ENCODE data around the gene EEF2K. TPM values are rescaled to one million over a fixed set of nuclear protein-coding genes. Genes with fewer than 3 reads are reported as not detected.

The EEF2K gene
- total RNA-seq, 1 experiment from 2014 or later, result 9.1 TPM

GRCh38 chr16:22202261-22202637 lies 3.8 kb upstream of the EEF2K start:
- no peak overlapping the region for H3K4me2 ChIP-seq (ENCODE audit: low read length)
- no peaks in the 10 kb centered on the region for H3K27me3 ChIP-seq (ENCODE audit: low read length)
- H3K4me1 ChIP-seq (ENCODE audit: insufficient read depth, low read length), result peaks cover 16% of the 10 kb centered on the region; the same call in 1 of the 2 replicates
- no peaks in the 10 kb centered on the region for H3K36me3 ChIP-seq (ENCODE audit: low read depth, low read length)
- DNase-seq (no peak), ATAC-seq (no peak)
- TF ChIP-seq EZH2 (IDR thresholded peaks at IDR 0.05; ENCODE audit: low read length, unreplicated experiment) (no peak), EZH2phosphoT487 (IDR thresholded peaks at IDR 0.05; ENCODE audit: borderline replicate concordance, low read length) (no peak), CTCF (conservative IDR thresholded peaks at IDR 0.05; ENCODE audit: low read depth, low read length) (no peak)
- BruUV-seq (replicated peaks), result no TSS peak
- no peaks in the 10 kb centered on the region for H3K9me2 ChIP-seq (replicated peaks; ENCODE audit: low read length)
- H2AFZ ChIP-seq (ENCODE audit: low read length), result no peak overlapping the region
- intact Hi-C loops (cut with micrococcal nuclease), result no loop called here
- no peak overlapping the region for H3K4me3 ChIP-seq (ENCODE audit: low read length)
- CTCF ChIA-PET, result no interaction called here
- no peaks in the 10 kb centered on the region for H4K20me1 ChIP-seq (ENCODE audit: low read length)
- H3K79me2 ChIP-seq (ENCODE audit: low read length), result peaks cover 11% of the 10 kb centered on the region
- H3K9ac ChIP-seq (ENCODE audit: low read length), result no peak overlapping the region
- no peak overlapping the region for H3K27ac ChIP-seq (ENCODE audit: low read length)
- no peaks in the 10 kb centered on the region for H3K9me3 ChIP-seq (ENCODE audit: low read length)
- POLR2A ChIA-PET (ENCODE audit: unreplicated experiment), result no interaction called here
- no peaks in the 10 kb centered on the region for H3F3A ChIP-seq (ENCODE audit: low read length, unreplicated experiment)

GRCh38 chr16:22203091-22203490 lies 3.0 kb upstream of the EEF2K start:
- Histone ChIP-seq H3K4me1 (ENCODE audit: insufficient read depth, low read length) (peaks cover 24% of the 10 kb centered on the region), H3K27ac (ENCODE audit: low read length) (no peak overlapping the region)
- no TSS peak for BruUV-seq (replicated peaks)

More at GRCh38 chr16:22203091-22203490, 3.0 kb upstream of the EEF2K start:
- Histone ChIP-seq H3K4me3 (ENCODE audit: low read length) (no peak overlapping the region), H3K4me2 (ENCODE audit: low read length) (no peak overlapping the region), H2AFZ (ENCODE audit: low read length) (no peak overlapping the region), H3K27me3 (ENCODE audit: low read length) (no peaks in the 10 kb centered on the region), H3K9me2 (replicated peaks; ENCODE audit: low read length) (no peaks in the 10 kb centered on the region), H3K9ac (ENCODE audit: low read length) (no peak overlapping the region), H3K36me3 (ENCODE audit: low read depth, low read length) (no peaks in the 10 kb centered on the region), H3F3A (ENCODE audit: low read length, unreplicated experiment) (no peaks in the 10 kb centered on the region), H3K79me2 (ENCODE audit: low read length) (peaks cover 20% of the 10 kb centered on the region), H4K20me1 (ENCODE audit: low read length) (0 out of 2 replicates have a peak, but pooled peaks cover 7% of the 10 kb centered on the region), H3K9me3 (ENCODE audit: low read length) (no peaks in the 10 kb centered on the region)
- intact Hi-C loops (cut with micrococcal nuclease), result no loop called here
- ATAC-seq, result no peak
- DNase-seq, result no peak
- ChIA-PET POLR2A (ENCODE audit: unreplicated experiment) (no interaction called here), CTCF (no interaction called here)
- TF ChIP-seq EZH2phosphoT487 (IDR thresholded peaks at IDR 0.05; ENCODE audit: borderline replicate concordance, low read length) (no peak), EZH2 (IDR thresholded peaks at IDR 0.05; ENCODE audit: low read length, unreplicated experiment) (no peak), CTCF (conservative IDR thresholded peaks at IDR 0.05; ENCODE audit: low read depth, low read length) (no peak)
